ENCODE measurements around the gene OR6B1.
"Not testable (repeated sequence)": the region's sequence is repeated elsewhere in the genome, so short reads cannot be mapped to it uniquely, and the experiment has no call there.

OR6B1 gene

DNA sequence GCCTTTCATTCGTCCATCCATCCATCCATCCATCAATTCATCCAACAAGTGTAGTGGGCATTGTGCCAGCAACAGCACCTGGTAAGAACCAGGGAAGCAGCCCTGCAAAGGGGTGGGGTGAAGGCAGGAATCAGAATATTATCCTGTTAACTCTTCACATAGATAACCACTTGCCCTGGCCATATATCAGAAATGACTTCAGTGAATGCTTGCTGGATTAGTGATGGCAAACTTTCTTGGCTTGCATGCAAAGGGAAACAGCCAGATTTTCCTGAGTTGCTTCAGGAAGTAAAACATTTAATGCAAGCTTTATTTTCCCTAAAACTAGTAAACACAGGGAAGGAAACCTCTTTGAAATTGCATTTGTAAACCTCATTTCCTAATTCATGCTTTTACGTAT, 49.4 kb downstream of the OR6B1 start:
- no peak for DNase-seq

- DNase-seq = no peak
Observed at GRCh38 chr7:144050093-144050492, 50.0 kb downstream of the OR6B1 start.

- DNase-seq = not testable (repeated sequence)
Observed at GRCh38 chr7:144050884-144051283, 50.8 kb downstream of the OR6B1 start.

GRCh38 chr7:144057954-144058353, 57.8 kb downstream of the OR6B1 start:
- DNase-seq = no peak
